Epithelial cell of esophagus (primary cell): ENCODE measurements around the gene ANKS1B.

Experiments
- DNase-seq: peaks from one replicate; pipeline ENCODE4 v3.0.0; 2010; ENCODE audit warnings: low read depth
- H3K4me3 ChIP-seq: 2 replicates; pipeline ENCODE4 v1.5.1; 2011; ENCODE audit warnings: mild to moderate bottlenecking, low read length, control low read depth
- TF ChIP-seq, protein P1 (sequence below): IDR thresholded peaks from 2 replicates; pipeline ENCODE4 v1.5.1; 2011; ENCODE audit warnings: low read depth, mild to moderate bottlenecking, low read length, control low read depth, inconsistent platforms; ENCODE audit not compliant: insufficient read depth; ENCODE audit errors: missing control alignments

The ANKS1B gene

GRCh38 chr12:98686603-98687002 lies 1298.1 kb downstream of the ANKS1B start:
- H3K4me3 ChIP-seq: no peak overlapping the region
- TF ChIP-seq, protein P1, sequence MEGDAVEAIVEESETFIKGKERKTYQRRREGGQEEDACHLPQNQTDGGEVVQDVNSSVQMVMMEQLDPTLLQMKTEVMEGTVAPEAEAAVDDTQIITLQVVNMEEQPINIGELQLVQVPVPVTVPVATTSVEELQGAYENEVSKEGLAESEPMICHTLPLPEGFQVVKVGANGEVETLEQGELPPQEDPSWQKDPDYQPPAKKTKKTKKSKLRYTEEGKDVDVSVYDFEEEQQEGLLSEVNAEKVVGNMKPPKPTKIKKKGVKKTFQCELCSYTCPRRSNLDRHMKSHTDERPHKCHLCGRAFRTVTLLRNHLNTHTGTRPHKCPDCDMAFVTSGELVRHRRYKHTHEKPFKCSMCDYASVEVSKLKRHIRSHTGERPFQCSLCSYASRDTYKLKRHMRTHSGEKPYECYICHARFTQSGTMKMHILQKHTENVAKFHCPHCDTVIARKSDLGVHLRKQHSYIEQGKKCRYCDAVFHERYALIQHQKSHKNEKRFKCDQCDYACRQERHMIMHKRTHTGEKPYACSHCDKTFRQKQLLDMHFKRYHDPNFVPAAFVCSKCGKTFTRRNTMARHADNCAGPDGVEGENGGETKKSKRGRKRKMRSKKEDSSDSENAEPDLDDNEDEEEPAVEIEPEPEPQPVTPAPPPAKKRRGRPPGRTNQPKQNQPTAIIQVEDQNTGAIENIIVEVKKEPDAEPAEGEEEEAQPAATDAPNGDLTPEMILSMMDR: no peak
- no peak for DNase-seq
